SKM-1 (cell line): Measurements from ENCODE around the gene SLIT3.
A peak's percentile ranks its signal among the peaks of the same experiment; 100 is the strongest.

ENCODE experiments used
- DNase-seq: peaks from one replicate; lab custom pipeline; 2025; ENCODE audit not compliant: unreplicated experiment; lab: John Stamatoyannopoulos, UW

SLIT3 gene

GRCh38 chr5:169300468-169301385 lies at the start of gene SLIT3:
TSS of gene SLIT3 (minus strand) at chr5:169301139. CDS start at chr5:169300709, 430 bp downstream.
- no peak for DNase-seq

- no peak for DNase-seq
Measured at GRCh38 chr5:169350016-169350415, 49.1 kb upstream of the SLIT3 start.

- DNase-seq, result no peak
Measured at GRCh38 chr5:169347786-169348185, 46.8 kb upstream of the SLIT3 start.

- no peak for DNase-seq
Measured at GRCh38 chr5:169344629-169345028, 43.7 kb upstream of the SLIT3 start.

GRCh38 chr5:169343766-169344165 lies 42.8 kb upstream of the SLIT3 start:
- DNase-seq, result no peak

- DNase-seq, result no peak
Measured at GRCh38 chr5:169341556-169341955, 40.6 kb upstream of the SLIT3 start.

GRCh38 chr5:169339869-169340268 lies 38.9 kb upstream of the SLIT3 start:
- no peak for DNase-seq

- no peak for DNase-seq
Measured at GRCh38 chr5:169336242-169336641, 35.3 kb upstream of the SLIT3 start.

GRCh38 chr5:169335806-169336205 lies 34.9 kb upstream of the SLIT3 start:
- no peak for DNase-seq

GRCh38 chr5:169333518-169333917 lies 32.6 kb upstream of the SLIT3 start:
- DNase-seq, result no peak

GRCh38 chr5:169331292-169331852 lies 30.4 kb upstream of the SLIT3 start:
- DNase-seq, result no peak

GRCh38 chr5:169328401-169328800 lies 27.5 kb upstream of the SLIT3 start:
- DNase-seq, result no peak

- no peak for DNase-seq
Measured at GRCh38 chr5:169325273-169325672, 24.3 kb upstream of the SLIT3 start.

GRCh38 chr5:169318556-169318955 lies 17.6 kb upstream of the SLIT3 start:
- no peak for DNase-seq

- DNase-seq, result no peak
Measured at GRCh38 chr5:169307646-169308045, 6.7 kb upstream of the SLIT3 start.

- no peak for DNase-seq
Measured at GRCh38 chr5:169305366-169305765, 4.4 kb upstream of the SLIT3 start.

- DNase-seq, result no peak
Measured at GRCh38 chr5:169304175-169304574, 3.2 kb upstream of the SLIT3 start.

- no peak for DNase-seq
Measured at GRCh38 chr5:169303119-169303515, 2.2 kb upstream of the SLIT3 start.

GRCh38 chr5:169302491-169303118 lies 1.7 kb upstream of the SLIT3 start:
- DNase-seq, result peak; percentile 75

GRCh38 chr5:169301986-169302385 lies 1.0 kb upstream of the SLIT3 start:
- DNase-seq, result no peak

GRCh38 chr5:169301386-169301934 lies 521 bp upstream of the SLIT3 start:
- DNase-seq, result no peak
